Measurements from ENCODE around the gene CCBE1. TPM values are rescaled to one million over a fixed set of nuclear protein-coding genes. Genes with fewer than 3 reads are reported as not detected.

CCBE1 gene
- total RNA-seq, 3 donors from 2014 or later (not counting 1 experiment from before 2014, with no cell fraction given): 0.05 TPM; not detected in 2

GRCh38 chr18:59454909-59455727 is 242.1 kb downstream of the CCBE1 start:
- peaks cover 0 to 3% of the 10 kb centered on the region in 2 donors for H3K27me3 Mint-ChIP-seq (ENCODE audit: low read depth in 2 of 2)
- no peaks in the 10 kb centered on the region for H3K4me1 Mint-ChIP-seq
- DNase-seq (no peak), ATAC-seq (no peak)
- H3K4me3 Mint-ChIP-seq: no peak overlapping the region
- Histone ChIP-seq H3K9me3 (ENCODE audit: control insufficient read depth, insufficient read depth, low read length) (no peaks in the 10 kb centered on the region), H3K4me1 (ENCODE audit: control insufficient read depth, insufficient read depth, low read length) (no peaks in the 10 kb centered on the region), H3K27me3 (ENCODE audit: control insufficient read depth, insufficient read depth, low read length) (no peaks in the 10 kb centered on the region), H3K27ac (ENCODE audit: low read length) (no peak overlapping the region), H3K4me3 (ENCODE audit: low read length) (no peak overlapping the region), H3K36me3 (ENCODE audit: control insufficient read depth, insufficient read depth, low read length) (no peaks in the 10 kb centered on the region)
- no peak for TF ChIP-seq CTCF (IDR thresholded peaks at IDR 0.05)
- H3K9me3 Mint-ChIP-seq: no peaks in the 10 kb centered on the region
- no peak overlapping the region for H3K27ac Mint-ChIP-seq
- WGBS (ENCODE audit: insufficient coverage): 73% methylated on average over 13 of the region's 13 CpGs
- no peaks in the 10 kb centered on the region for H3K36me3 Mint-ChIP-seq
- intact Hi-C loops (cut with micrococcal nuclease): no loop called here

GRCh38 chr18:59453468-59453961 is 243.7 kb downstream of the CCBE1 start:
- no peak overlapping the region for H3K4me3 Mint-ChIP-seq
- WGBS (ENCODE audit: insufficient coverage): 77% methylated on average over 7 of the region's 7 CpGs
- no peaks in the 10 kb centered on the region for H3K4me1 Mint-ChIP-seq
- TF ChIP-seq CTCF (IDR thresholded peaks at IDR 0.05): no peak
- no peak for ATAC-seq
- H3K9me3 Mint-ChIP-seq: no peaks in the 10 kb centered on the region
- intact Hi-C loops (cut with micrococcal nuclease): no loop called here
- no peak for DNase-seq
- H3K27me3 ChIP-seq (ENCODE audit: control insufficient read depth, insufficient read depth, low read length): no peaks in the 10 kb centered on the region
- no peaks in the 10 kb centered on the region for H3K4me1 ChIP-seq (ENCODE audit: control insufficient read depth, insufficient read depth, low read length)
- H3K4me3 ChIP-seq (ENCODE audit: low read length): no peak overlapping the region
- H3K36me3 ChIP-seq (ENCODE audit: control insufficient read depth, insufficient read depth, low read length): no peaks in the 10 kb centered on the region
- no peak overlapping the region for H3K27ac Mint-ChIP-seq
- H3K27me3 Mint-ChIP-seq (ENCODE audit: low read depth in 2 of 2): peaks cover 0 to 3% of the 10 kb centered on the region in 2 donors
- H3K36me3 Mint-ChIP-seq: no peaks in the 10 kb centered on the region
- no peak overlapping the region for H3K27ac ChIP-seq (ENCODE audit: low read length)
- no peaks in the 10 kb centered on the region for H3K9me3 ChIP-seq (ENCODE audit: control insufficient read depth, insufficient read depth, low read length)

GRCh38 chr18:59451963-59452362 is 245.3 kb downstream of the CCBE1 start:
- no peak overlapping the region for H3K4me3 Mint-ChIP-seq
- intact Hi-C loops (cut with micrococcal nuclease): no loop called here
- no peaks in the 10 kb centered on the region for H3K9me3 ChIP-seq (ENCODE audit: control insufficient read depth, insufficient read depth, low read length)
- no peaks in the 10 kb centered on the region for H3K27me3 ChIP-seq (ENCODE audit: control insufficient read depth, insufficient read depth, low read length)
- H3K4me1 Mint-ChIP-seq: no peaks in the 10 kb centered on the region
- no peaks in the 10 kb centered on the region for H3K4me1 ChIP-seq (ENCODE audit: control insufficient read depth, insufficient read depth, low read length)
- no peaks in the 10 kb centered on the region for H3K36me3 Mint-ChIP-seq
- H3K4me3 ChIP-seq (ENCODE audit: low read length): no peak overlapping the region
- ATAC-seq (no peak), DNase-seq (no peak)
- H3K27ac Mint-ChIP-seq: no peak overlapping the region
- H3K36me3 ChIP-seq (ENCODE audit: control insufficient read depth, insufficient read depth, low read length): no peaks in the 10 kb centered on the region
- WGBS (ENCODE audit: insufficient coverage): 89% methylated on average over 6 of the region's 6 CpGs
- no peak for TF ChIP-seq CTCF (IDR thresholded peaks at IDR 0.05)
- H3K27me3 Mint-ChIP-seq (ENCODE audit: low read depth in 2 of 2): peaks cover 0 to 3% of the 10 kb centered on the region in 2 donors
- H3K27ac ChIP-seq (ENCODE audit: low read length): no peak overlapping the region
- no peaks in the 10 kb centered on the region for H3K9me3 Mint-ChIP-seq

Data from natural killer cell (primary cell).